ENCODE data around the gene SLC9A9.

Gene SLC9A9

GRCh38 chr3:143629726-143630125 is 218.5 kb downstream of the SLC9A9 start:
- no peak for DNase-seq (ENCODE audit: low spot score)
- TF ChIP-seq CTCF (IDR thresholded peaks at IDR 0.05), result no peak

GRCh38 chr3:143628971-143629370 is 219.3 kb downstream of the SLC9A9 start:
- TF ChIP-seq CTCF (IDR thresholded peaks at IDR 0.05), result no peak
- Histone ChIP-seq H3K27ac (no peak overlapping the region), H3K4me3 (no peak overlapping the region)
- DNase-seq (ENCODE audit: low spot score), result no peak

More at GRCh38 chr3:143629726-143630125, 218.5 kb downstream of the SLC9A9 start:
- Histone ChIP-seq H3K27ac (no peak overlapping the region), H3K4me3 (no peak overlapping the region)

GRCh38 chr3:143627336-143627735 is 220.9 kb downstream of the SLC9A9 start:
- no peak for DNase-seq (ENCODE audit: low spot score)
- TF ChIP-seq CTCF (IDR thresholded peaks at IDR 0.05), result no peak
- Histone ChIP-seq H3K4me3 (no peak overlapping the region), H3K27ac (no peak overlapping the region)

- Histone ChIP-seq H3K4me3 (no peak overlapping the region), H3K27ac (no peak overlapping the region)
- DNase-seq (ENCODE audit: low spot score), result no peak
- TF ChIP-seq CTCF (IDR thresholded peaks at IDR 0.05), result no peak
These were observed 229.0 kb downstream of the SLC9A9 start for GRCh38 chr3:143619231-143619630.

- DNase-seq (ENCODE audit: low spot score), result no peak
- no peak for TF ChIP-seq CTCF (IDR thresholded peaks at IDR 0.05)
- H3K27ac ChIP-seq, result no peak overlapping the region
- H3K4me3 ChIP-seq, result no peak overlapping the region
These were observed 231.2 kb downstream of the SLC9A9 start for GRCh38 chr3:143617050-143617449.

GRCh38 chr3:143613226-143613625 is 235.0 kb downstream of the SLC9A9 start:
- no peak for TF ChIP-seq CTCF (IDR thresholded peaks at IDR 0.05)
- no peak for DNase-seq (ENCODE audit: low spot score)
- H3K4me3 ChIP-seq, result no peak overlapping the region
- no peak overlapping the region for H3K27ac ChIP-seq

- Histone ChIP-seq H3K27ac (no peak overlapping the region), H3K4me3 (no peak overlapping the region)
- DNase-seq (ENCODE audit: low spot score), result no peak
- no peak for TF ChIP-seq CTCF (IDR thresholded peaks at IDR 0.05)
These were observed 235.7 kb downstream of the SLC9A9 start for GRCh38 chr3:143612541-143612940.

Data from coronary artery (tissue), 2 donors.